H9 (cell line): ENCODE results near the gene ABCC4. TPM values are rescaled to one million over a fixed set of nuclear protein-coding genes. Genes with fewer than 3 reads are reported as not detected.

Experiments used
- DNase-seq: peaks from one replicate; pipeline ENCODE4 v3.0.0-alpha.2; 2017
- H2AFZ ChIP-seq: one replicate; pipeline ENCODE4 v1.6.1; 2013; ENCODE audit warnings: mild to moderate bottlenecking, low read length, control low read depth, moderate library complexity
- H2AK5ac ChIP-seq: 2 replicates; pipeline ENCODE4 v1.6.1; 2013; ENCODE audit warnings: low read length, control low read depth, mixed read lengths; ENCODE audit not compliant: insufficient read length
- H2BK120ac ChIP-seq: one replicate; pipeline ENCODE4 v1.6.1; 2013; ENCODE audit warnings: low read depth, mild to moderate bottlenecking, low read length, control low read depth, inconsistent platforms; ENCODE audit not compliant: poor library complexity, severe bottlenecking
- H2BK12ac ChIP-seq: 2 replicates; pipeline ENCODE4 v1.6.1; 2013; ENCODE audit warnings: low read length, control low read depth, mixed read lengths, low read depth; ENCODE audit not compliant: insufficient read length
- H2BK15ac ChIP-seq: 2 replicates; pipeline ENCODE4 v1.6.1; 2013; ENCODE audit warnings: low read depth, low read length, control low read depth
- H2BK20ac ChIP-seq: one replicate; pipeline ENCODE4 v1.6.1; 2013; ENCODE audit warnings: low read depth, mild to moderate bottlenecking, low read length, control low read depth, inconsistent platforms; ENCODE audit not compliant: poor library complexity, severe bottlenecking
- H2BK5ac ChIP-seq: 2 replicates; pipeline ENCODE4 v1.6.1; 2013; ENCODE audit warnings: low read length, control low read depth, mixed read lengths; ENCODE audit not compliant: insufficient read length
- H3K14ac ChIP-seq: 2 replicates; pipeline ENCODE4 v1.6.1; 2013; ENCODE audit warnings: low read length, control low read depth; ENCODE audit not compliant: insufficient read depth
- H3K18ac ChIP-seq: 2 replicates; pipeline ENCODE4 v1.6.1; 2013; ENCODE audit warnings: low read depth, mild to moderate bottlenecking, mixed read lengths, low read length, control low read depth; ENCODE audit not compliant: insufficient read length
- H3K23ac ChIP-seq: 2 replicates; pipeline ENCODE4 v1.6.1; 2013; ENCODE audit warnings: low read length, control low read depth, mixed read lengths, low read depth; ENCODE audit not compliant: insufficient read length
- H3K23me2 ChIP-seq: 2 replicates; pipeline ENCODE4 v1.6.1; 2013; ENCODE audit warnings: low read depth, mild to moderate bottlenecking, mixed read lengths, low read length, control low read depth; ENCODE audit not compliant: insufficient read length, poor library complexity, severe bottlenecking
- H3K27ac ChIP-seq: 2 replicates; pipeline ENCODE4 v1.5.1; 2013; ENCODE audit warnings: low read length, control low read depth, mixed read lengths, low read depth; ENCODE audit not compliant: insufficient read length
- H3K27me3 ChIP-seq: 2 replicates; pipeline ENCODE4 v1.6.1; 2013; ENCODE audit warnings: low read length, control low read depth, inconsistent platforms; ENCODE audit not compliant: insufficient read depth
- H3K4ac ChIP-seq: 2 replicates; pipeline ENCODE4 v1.6.1; 2013; ENCODE audit warnings: low read depth, mild to moderate bottlenecking, control low read depth, inconsistent platforms, low read length, moderate library complexity
- H3K4me1 ChIP-seq: 2 replicates; pipeline ENCODE4 v1.6.1; 2013; ENCODE audit warnings: low read length, control low read depth, inconsistent platforms; ENCODE audit not compliant: insufficient read depth
- H3K4me2 ChIP-seq: 2 replicates; pipeline ENCODE4 v1.6.1; 2013; ENCODE audit warnings: low read length, control low read depth, mixed read lengths; ENCODE audit not compliant: insufficient read length, insufficient read depth
- H3K56ac ChIP-seq: 2 replicates; pipeline ENCODE4 v1.6.1; 2013; ENCODE audit warnings: low read depth, mild to moderate bottlenecking, mixed read lengths, low read length, control low read depth; ENCODE audit not compliant: insufficient read length
- H3K79me1 ChIP-seq: 2 replicates; pipeline ENCODE4 v1.6.1; 2013; ENCODE audit warnings: low read depth, mild to moderate bottlenecking, moderate library complexity, low read length, control low read depth, inconsistent platforms; ENCODE audit not compliant: insufficient read depth, poor library complexity, severe bottlenecking
- H3K79me2 ChIP-seq: 2 replicates; pipeline ENCODE4 v1.6.1; 2013; ENCODE audit warnings: low read length, control low read depth, inconsistent platforms; ENCODE audit not compliant: insufficient read depth
- H3K9ac ChIP-seq: 2 replicates; pipeline ENCODE4 v1.6.1; 2013; ENCODE audit warnings: low read length, control low read depth, mixed read lengths; ENCODE audit not compliant: insufficient read length; ENCODE audit errors: extremely low read depth
- H3K9me3 ChIP-seq: one replicate; pipeline ENCODE4 v1.6.1; 2013; ENCODE audit warnings: low read depth, low read length, inconsistent platforms; ENCODE audit not compliant: control insufficient read depth
- H3T11ph ChIP-seq: one replicate; pipeline ENCODE4 v1.6.1; 2013; ENCODE audit warnings: mild to moderate bottlenecking, low read length, control low read depth, inconsistent platforms
- H4K20me1 ChIP-seq: one replicate; pipeline ENCODE4 v1.6.1; 2013; ENCODE audit not compliant: control insufficient read depth, insufficient read length, insufficient read depth
- H4K5ac ChIP-seq: 2 replicates; pipeline ENCODE4 v1.6.1; 2013; ENCODE audit warnings: low read depth, mild to moderate bottlenecking, mixed read lengths, low read length, control low read depth; ENCODE audit not compliant: insufficient read length
- H4K8ac ChIP-seq: replicated peaks from 2 replicates; pipeline ENCODE4 v1.6.1; 2013; ENCODE audit warnings: low read length, control low read depth, mixed read lengths, low read depth; ENCODE audit not compliant: insufficient read length
- H4K91ac ChIP-seq: 2 replicates; pipeline ENCODE4 v1.6.1; 2013; ENCODE audit warnings: low read depth, mild to moderate bottlenecking, moderate library complexity, mixed read lengths, low read length, control low read depth; ENCODE audit not compliant: insufficient read length
- H3K27ac Mint-ChIP-seq, 3 experiments: 2 replicates in 2 of 3; 3 replicates in 1 of 3; pipeline ENCODE4 v1.8.0; 2020 to 2021; ENCODE audit warnings: mixed read lengths in 3 of 3, mild to moderate bottlenecking in 1 of 3, moderate library complexity in 1 of 3
- H3K27me3 Mint-ChIP-seq: 2 replicates; pipeline ENCODE4 v1.8.0; 2021; ENCODE audit warnings: low read depth, mild to moderate bottlenecking, moderate library complexity, mixed read lengths
- H3K36me3 Mint-ChIP-seq, 3 experiments: 2 replicates in 2 of 3; 3 replicates in 1 of 3; pipeline ENCODE4 v1.8.0; 2020 to 2021; ENCODE audit warnings: low read depth in 3 of 3, mixed read lengths in 3 of 3; ENCODE audit not compliant: insufficient read depth in 1 of 3
- H3K4me1 Mint-ChIP-seq, 2 experiments: 2 replicates each; pipeline ENCODE4 v1.8.0; 2020; ENCODE audit warnings: mixed read lengths in 2 of 2
- H3K4me3 Mint-ChIP-seq, 2 experiments: 2 replicates in 1 of 2; 3 replicates in 1 of 2; pipeline ENCODE4 v1.8.0; 2020 to 2021; ENCODE audit warnings: mild to moderate bottlenecking in 2 of 2, mixed read lengths in 2 of 2, moderate library complexity in 1 of 2
- H3K9me3 Mint-ChIP-seq, 2 experiments: 2 replicates in 1 of 2; 3 replicates in 1 of 2; pipeline ENCODE4 v1.8.0; 2020; ENCODE audit warnings: mild to moderate bottlenecking in 2 of 2, mixed read lengths in 2 of 2, moderate library complexity in 1 of 2
- CTCF ChIP-seq: fragments of 200-600 bp; sonication (generic); conservative IDR thresholded peaks from 3 replicates; pipeline ENCODE4 v1.8.0; 2021; ENCODE audit warnings: antibody characterized with exemption, mild to moderate bottlenecking
- WGBS: extraction: QIAGEN DNeasy Blood & Tissue Kit; methylation state at CpG from one replicate; pipeline ENCODE4 v1.1.7; 2013; ENCODE audit warnings: missing lambda C conversion rate, low lambda C conversion rate, mixed read lengths; ENCODE audit not compliant: insufficient read length; ENCODE audit errors: extremely low coverage; 5-methylcytosine and 5-hydroxymethylcytosine counted together
- total RNA-seq: library from RNA; stranded (reverse); gene quantifications from 2 replicates; pipeline ENCODE4 v1.2.1, GENCODE V29; 2021

The ABCC4 gene
- total RNA-seq, 1 experiment from 2014 or later, result 5.9 TPM

GRCh38 chr13:95044452-95045205, 256.6 kb downstream of the ABCC4 start:
- Mint-ChIP-seq H3K4me3 (no peak overlapping the region), H3K4me1 (peaks cover 0 to 3% of the 10 kb centered on the region in 2 experiments; a peak in 1 of 4 replicates), H3K27ac (no peak overlapping the region), H3K36me3 (no peaks in the 10 kb centered on the region), H3K27me3 (no peaks in the 10 kb centered on the region), H3K9me3 (no peaks in the 10 kb centered on the region)
- no peak overlapping the region for H3K56ac ChIP-seq
- H3K27me3 ChIP-seq, result no peaks in the 10 kb centered on the region
- TF ChIP-seq CTCF, result no peak
- no peaks in the 10 kb centered on the region for H3K79me2 ChIP-seq
- no peak overlapping the region for H2BK20ac ChIP-seq
- DNase-seq, result no peak
- H3K14ac ChIP-seq, result no peak overlapping the region
- H3K79me1 ChIP-seq, result no peaks in the 10 kb centered on the region
- H3K4me1 ChIP-seq, result no peaks in the 10 kb centered on the region
- H2BK120ac ChIP-seq, result no peak overlapping the region
- no peak overlapping the region for H4K8ac ChIP-seq
- H3T11ph ChIP-seq, result no peak overlapping the region
- no peak overlapping the region for H2AK5ac ChIP-seq
- H4K20me1 ChIP-seq, result no peaks in the 10 kb centered on the region
- H2BK15ac ChIP-seq, result no peak overlapping the region
- no peak overlapping the region for H3K4ac ChIP-seq
- no CpG with 5 or more reads among the region's 4 CpGs for WGBS
- no peak overlapping the region for H2BK12ac ChIP-seq
- H3K23me2 ChIP-seq, result no peaks in the 10 kb centered on the region
- no peak overlapping the region for H3K27ac ChIP-seq
- no peak overlapping the region for H4K5ac ChIP-seq
- no peak overlapping the region for H3K9ac ChIP-seq
- no peak overlapping the region for H3K18ac ChIP-seq
- H2AFZ ChIP-seq, result no peak overlapping the region
- H4K91ac ChIP-seq, result no peak overlapping the region
- H3K9me3 ChIP-seq, result no peaks in the 10 kb centered on the region
- no peak overlapping the region for H3K4me2 ChIP-seq
- no peak overlapping the region for H2BK5ac ChIP-seq
- no peak overlapping the region for H3K23ac ChIP-seq
